Hepatocyte (in vitro differentiated cells): Measurements from ENCODE around the gene ANKRD11. TPM values are rescaled to one million over a fixed set of nuclear protein-coding genes. Genes with fewer than 3 reads are reported as not detected.

Experiments
- DNase-seq: peaks from one replicate; pipeline ENCODE4 v3.0.0-alpha.2; 2016; ENCODE audit warnings: low spot score
- H2AFZ ChIP-seq: fragments of 200-600 bp; sonication (generic); 2 replicates; pipeline ENCODE4 v1.6.0; 2016; ENCODE audit warnings: antibody characterized with exemption, mild to moderate bottlenecking
- H3K27ac ChIP-seq: fragments of 200-600 bp; sonication (generic); 2 replicates; pipeline ENCODE4 v1.5.1; 2016; ENCODE audit warnings: mild to moderate bottlenecking
- H3K27me3 ChIP-seq: fragments of 200-600 bp; sonication (generic); 2 replicates; pipeline ENCODE4 v1.6.1; 2016
- H3K36me3 ChIP-seq: fragments of 200-600 bp; sonication (generic); replicated peaks from 2 replicates; pipeline ENCODE4 v1.5.1; 2016; ENCODE audit warnings: low read depth; ENCODE audit not compliant: insufficient read depth
- H3K4me1 ChIP-seq: fragments of 200-600 bp; sonication (generic); 2 replicates; pipeline ENCODE4 v1.5.1; 2016; ENCODE audit warnings: mild to moderate bottlenecking, moderate library complexity; ENCODE audit not compliant: insufficient read depth
- H3K4me2 ChIP-seq: fragments of 200-600 bp; sonication (generic); 2 replicates; pipeline ENCODE4 v1.6.0; 2016
- H3K4me3 ChIP-seq: fragments of 200-600 bp; sonication (generic); 2 replicates; pipeline ENCODE4 v1.5.1; 2016; ENCODE audit warnings: mild to moderate bottlenecking
- H3K79me2 ChIP-seq: fragments of 200-600 bp; sonication (generic); 2 replicates; pipeline ENCODE4 v1.6.0; 2017; ENCODE audit warnings: mild to moderate bottlenecking
- H3K9me2 ChIP-seq: fragments of 200-600 bp; sonication (generic); replicated peaks from 2 replicates; pipeline ENCODE4 v1.6.0; 2017; ENCODE audit warnings: mild to moderate bottlenecking; ENCODE audit not compliant: insufficient read depth
- H3K9me3 ChIP-seq: fragments of 200-600 bp; sonication (generic); 2 replicates; pipeline ENCODE4 v1.5.1; 2016; ENCODE audit warnings: low read depth, mild to moderate bottlenecking
- H4K20me1 ChIP-seq: fragments of 200-600 bp; sonication (generic); 2 replicates; pipeline ENCODE4 v1.6.0; 2016; ENCODE audit warnings: mild to moderate bottlenecking; ENCODE audit not compliant: insufficient read depth, poor library complexity, severe bottlenecking
- CTCF ChIP-seq: fragments of 200-600 bp; sonication (generic); IDR thresholded peaks from 2 replicates; pipeline ENCODE4 v1.5.1; 2016; ENCODE audit warnings: antibody characterized with exemption, mild to moderate bottlenecking; ENCODE audit not compliant: poor library complexity
- EZH2 ChIP-seq: fragments of 200-600 bp; sonication (generic); IDR thresholded peaks from 2 replicates; pipeline ENCODE4 v1.6.1; 2016; ENCODE audit warnings: antibody characterized with exemption, mild to moderate bottlenecking, borderline replicate concordance
- EZH2phosphoT487 ChIP-seq: fragments of 200-600 bp; sonication (generic); IDR thresholded peaks from one replicate; pipeline ENCODE4 v1.6.1; 2018; ENCODE audit warnings: antibody characterized with exemption, mild to moderate bottlenecking, low read depth, moderate library complexity; ENCODE audit not compliant: unreplicated experiment, severe bottlenecking
- WGBS: methylation state at CpG from one replicate; pipeline ENCODE4 v1.1.6; 2016; ENCODE audit warnings: low lambda C conversion rate; ENCODE audit errors: missing lambda C conversion rate; 5-methylcytosine and 5-hydroxymethylcytosine counted together
- polyA plus RNA-seq: library from polyadenylated mRNA; unstranded; fragments of >200 nt; fragmentation: Nextera tagmentation; extraction: Ambion mirVana; gene quantifications from 2 replicates; pipeline ENCODE4 v1.2.1, GENCODE V29; 2016
- total RNA-seq: library from RNA; depleted of rRNA; stranded (reverse); fragments of >200 nt; gene quantifications from 2 replicates; pipeline ENCODE4 v1.2.3, GENCODE V29; 2014

ANKRD11 gene
- total and polyA plus RNA-seq, 2 experiments from 2014 or later, result 48.7 to 130 TPM

GRCh38 chr16:89489040-89489897 lies 1.1 kb downstream of the ANKRD11 start:
- 2% methylated on average over 30 of the region's 71 CpGs for whole genome bisulfite sequencing
- Histone ChIP-seq H3K4me1 (peaks cover 43% of the 10 kb centered on the region), H3K4me2 (peak overlapping the region; percentile 94), H3K27ac (peak overlapping the region; percentile 98), H3K36me3 (no peaks in the 10 kb centered on the region), H4K20me1 (peaks cover 47% of the 10 kb centered on the region), H3K27me3 (no peaks in the 10 kb centered on the region), H3K4me3 (peak overlapping the region; percentile 70), H3K9me3 (no peaks in the 10 kb centered on the region), H2AFZ (no peak overlapping the region), H3K79me2 (peaks cover 82% of the 10 kb centered on the region), H3K9me2 (no peaks in the 10 kb centered on the region)
- TF ChIP-seq EZH2 (no peak), CTCF (no peak), EZH2phosphoT487 (no peak)
- peak; percentile 92 for DNase-seq

DNA sequence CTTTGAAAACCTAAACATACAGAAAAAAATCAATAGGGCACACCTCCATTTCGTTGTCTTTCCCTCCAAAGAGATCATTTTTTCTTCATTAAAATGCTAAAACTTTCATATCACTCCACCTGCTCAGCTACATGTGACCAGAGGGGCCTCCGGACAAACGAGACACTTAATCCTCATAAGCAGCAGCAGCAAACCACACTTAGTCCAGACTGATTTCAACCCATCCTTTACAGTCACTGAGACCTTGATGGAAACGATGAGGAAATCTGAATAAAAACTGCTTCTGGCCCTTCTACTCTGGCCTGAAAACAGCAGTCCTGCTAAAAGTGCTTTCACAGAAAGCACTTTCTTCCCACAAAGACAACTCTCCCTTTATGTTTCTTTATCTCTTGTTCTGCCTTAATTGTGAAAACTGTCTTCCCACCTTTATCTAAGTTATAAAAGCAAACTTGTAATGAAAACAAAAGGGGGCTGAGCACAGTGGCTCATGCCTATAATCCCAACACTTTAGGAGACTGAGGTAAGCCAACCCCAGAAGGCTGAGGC lies 4.6 kb downstream of the ANKRD11 start:
- peaks cover 82% of the 10 kb centered on the region for H4K20me1 ChIP-seq
- H2AFZ ChIP-seq, result no peak overlapping the region
- no peaks in the 10 kb centered on the region for H3K9me3 ChIP-seq
- peaks cover 68% of the 10 kb centered on the region for H3K4me1 ChIP-seq
- H3K36me3 ChIP-seq, result no peaks in the 10 kb centered on the region
- H3K27me3 ChIP-seq, result no peaks in the 10 kb centered on the region
- no peak overlapping the region for H3K4me3 ChIP-seq
- DNase-seq, result no peak
- H3K79me2 ChIP-seq, result peaks cover 92% of the 10 kb centered on the region
- no peak for TF ChIP-seq EZH2phosphoT487
- H3K9me2 ChIP-seq, result no peaks in the 10 kb centered on the region
- H3K27ac ChIP-seq, result peak overlapping the region; percentile 67
- 35% methylated on average over 4 of the region's 4 CpGs for WGBS
- H3K4me2 ChIP-seq, result peak overlapping the region; percentile 52

DNA sequence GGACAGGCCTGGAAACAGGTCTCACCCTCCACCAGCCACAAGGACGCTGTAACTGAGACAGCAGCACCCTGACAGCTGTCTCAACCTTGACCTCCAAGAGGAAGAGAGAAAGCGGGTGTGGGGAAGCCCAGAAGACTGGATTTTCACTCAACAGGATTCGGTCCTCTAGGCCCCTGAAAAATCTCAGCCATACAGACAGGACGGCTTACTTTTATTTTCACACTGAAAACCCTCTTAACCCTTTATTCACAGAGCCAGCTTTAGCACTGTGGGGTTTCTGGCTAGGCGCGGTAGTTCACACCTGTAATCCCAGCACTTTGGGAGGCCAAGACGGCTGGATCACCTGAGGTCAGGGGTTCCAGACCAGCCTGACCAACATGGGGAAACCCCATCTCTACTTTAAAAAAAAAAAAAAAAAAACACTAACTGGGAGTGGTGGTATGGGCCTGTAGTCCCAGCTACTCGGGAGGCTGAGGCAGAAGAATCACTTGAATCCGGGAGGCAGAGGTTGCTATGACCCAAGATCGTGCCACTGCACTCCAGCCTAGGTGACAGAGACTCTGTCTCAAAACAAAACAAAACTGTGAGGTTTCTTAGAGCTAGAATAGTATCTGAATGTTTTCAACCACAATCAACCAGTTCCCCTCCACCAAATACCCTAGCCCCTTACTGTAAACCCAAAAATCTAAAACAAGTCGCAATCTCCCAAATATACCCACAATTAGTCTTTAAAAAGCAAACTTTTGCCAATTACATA lies 5.3 kb downstream of the ANKRD11 start:
- Histone ChIP-seq H3K27me3 (no peaks in the 10 kb centered on the region), H3K4me2 (peak overlapping the region; percentile 52), H4K20me1 (peaks cover 89% of the 10 kb centered on the region), H3K9me2 (no peaks in the 10 kb centered on the region), H3K4me3 (no peak overlapping the region), H2AFZ (no peak overlapping the region), H3K9me3 (no peaks in the 10 kb centered on the region), H3K79me2 (peaks cover 99% of the 10 kb centered on the region), H3K27ac (peak overlapping the region; percentile 67), H3K4me1 (peaks cover 68% of the 10 kb centered on the region), H3K36me3 (no peaks in the 10 kb centered on the region)
- DNase-seq, result no peak
- TF ChIP-seq EZH2phosphoT487 (no peak), EZH2 (no peak), CTCF (no peak)
- 68% methylated on average over 11 of the region's 11 CpGs for WGBS
